WI38 (cell line): ENCODE results near the gene RNU5B-1.

ENCODE experiments used
- H3K4me3 ChIP-seq: 2 replicates; pipeline ENCODE4 v1.5.1; 2011; ENCODE audit warnings: low read depth, mild to moderate bottlenecking, control low read depth, low read length
- CTCF ChIP-seq: IDR thresholded peaks from 2 replicates; pipeline ENCODE4 v1.5.1; 2012; ENCODE audit warnings: low read depth, mild to moderate bottlenecking, control low read depth, low read length

The RNU5B-1 gene

GRCh38 chr15:65333148-65333820 lies 28.8 kb downstream of the RNU5B-1 start:
- no peak overlapping the region for H3K4me3 ChIP-seq
- TF ChIP-seq CTCF, result no peak

DNA sequence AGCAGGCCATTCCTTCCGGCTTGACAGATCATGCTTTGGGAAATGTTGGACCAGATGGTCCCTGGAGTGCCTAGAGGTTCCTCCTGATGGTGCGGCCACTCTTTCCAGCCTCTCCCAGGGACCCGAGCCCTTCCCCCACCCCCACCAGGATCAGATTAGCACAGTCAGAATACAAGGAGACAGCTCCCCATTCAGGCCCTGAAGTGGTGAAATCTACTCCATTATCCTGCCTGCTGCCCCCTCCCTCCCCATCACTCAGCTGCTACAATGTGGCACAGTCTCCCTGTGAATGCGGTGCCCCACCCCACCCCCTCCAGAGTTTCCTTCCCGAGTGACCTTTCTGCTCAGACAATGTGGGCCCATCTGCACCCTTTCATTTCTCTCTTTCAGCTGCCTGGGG lies 29.4 kb downstream of the RNU5B-1 start:
- no peak for TF ChIP-seq CTCF
- H3K4me3 ChIP-seq, result no peak overlapping the region

DNA sequence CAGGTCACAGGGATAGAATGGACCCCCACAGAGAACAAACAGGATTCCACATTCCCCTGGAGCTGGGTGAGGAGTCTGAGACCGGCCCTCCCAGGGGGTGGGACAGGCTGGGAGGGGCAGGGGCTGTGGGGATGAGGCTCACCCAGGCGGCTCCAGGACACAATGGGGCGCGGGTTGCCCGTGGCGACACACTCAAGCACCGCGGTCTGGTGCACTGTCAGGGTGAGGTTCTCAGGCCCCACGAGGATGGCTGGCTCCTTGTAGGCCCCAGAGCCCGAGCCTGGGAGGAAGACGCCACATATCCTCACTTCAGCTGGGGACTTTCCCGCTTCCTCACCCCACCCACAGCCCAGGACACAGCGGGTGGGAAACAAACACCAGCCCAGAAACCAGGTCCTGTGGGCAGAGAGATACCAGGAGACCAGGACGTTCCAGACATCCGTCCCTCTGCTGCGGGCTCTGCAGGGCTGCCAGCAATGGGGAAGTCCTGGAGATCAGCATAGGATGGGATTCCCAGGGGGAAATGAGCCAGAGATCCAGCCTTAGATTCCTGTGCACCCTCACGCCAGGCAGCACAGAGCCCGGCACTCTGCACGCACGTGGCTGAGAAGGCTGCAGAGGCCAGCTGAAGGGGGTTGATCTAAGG lies 30.2 kb downstream of the RNU5B-1 start:
- TF ChIP-seq CTCF, result no peak
- no peak overlapping the region for H3K4me3 ChIP-seq

- TF ChIP-seq CTCF, result no peak
- no peak overlapping the region for H3K4me3 ChIP-seq
Measured at GRCh38 chr15:65335278-65336055, 31.0 kb downstream of the RNU5B-1 start.

- TF ChIP-seq CTCF, result no peak
Measured at GRCh38 chr15:65336493-65337435, 32.3 kb downstream of the RNU5B-1 start.

GRCh38 chr15:65337436-65338070 lies 33.1 kb downstream of the RNU5B-1 start:
- no peak overlapping the region for H3K4me3 ChIP-seq
- TF ChIP-seq CTCF, result no peak

More at GRCh38 chr15:65336493-65337435, 32.3 kb downstream of the RNU5B-1 start:
- H3K4me3 ChIP-seq, result no peak overlapping the region
